Neural cell (in vitro differentiated cells): ENCODE measurements around the gene RANBP10. TPM values are rescaled to one million over a fixed set of nuclear protein-coding genes. Genes with fewer than 3 reads are reported as not detected.

Source experiments
- H2AFZ ChIP-seq: fragments of 200-600, 300-800 bp; sonication (generic), shearing (Covaris generic); 2 replicates; pipeline ENCODE4 v1.6.0; 2014; ENCODE audit warnings: low read depth, mild to moderate bottlenecking, antibody characterized with exemption, low read length, moderate library complexity
- H3F3A ChIP-seq: fragments of 200-600 bp; shearing (Covaris generic); 2 replicates; pipeline ENCODE4 v1.6.1; 2016; ENCODE audit warnings: mild to moderate bottlenecking, moderate library complexity, mixed read lengths, antibody characterized with exemption, low read length; ENCODE audit not compliant: insufficient read depth, poor library complexity, severe bottlenecking
- H3K27ac ChIP-seq: fragments of 200-600, 300-800 bp; sonication (generic), shearing (Covaris generic); 2 replicates; pipeline ENCODE4 v1.5.1; 2014; ENCODE audit warnings: mild to moderate bottlenecking, low read length, moderate library complexity
- H3K27me3 ChIP-seq: fragments of 300-800, 200-600 bp; sonication (generic), shearing (Covaris generic); 2 replicates; pipeline ENCODE4 v1.6.0; 2014; ENCODE audit warnings: mild to moderate bottlenecking, low read depth, low read length, moderate library complexity; ENCODE audit not compliant: insufficient read depth
- H3K36me3 ChIP-seq: fragments of 300-800, 200-600 bp; sonication (generic), shearing (Covaris generic); 2 replicates; pipeline ENCODE4 v1.5.1; 2014; ENCODE audit warnings: mild to moderate bottlenecking, antibody characterized with exemption, low read length, moderate library complexity; ENCODE audit not compliant: insufficient read depth
- H3K4me2 ChIP-seq: fragments of 300-800, 200-600 bp; sonication (generic), shearing (Covaris generic); 2 replicates; pipeline ENCODE4 v1.6.0; 2014; ENCODE audit warnings: mild to moderate bottlenecking, low read length
- H3K4me3 ChIP-seq: fragments of 300-800, 200-600 bp; sonication (generic), shearing (Covaris generic); 2 replicates; pipeline ENCODE4 v1.5.1; 2014; ENCODE audit warnings: mild to moderate bottlenecking, low read length, moderate library complexity
- H3K79me2 ChIP-seq: fragments of 200-600 bp; shearing (Covaris generic); replicated peaks from 2 replicates; pipeline ENCODE4 v1.6.0; 2014; ENCODE audit warnings: mild to moderate bottlenecking, low read length, moderate library complexity; ENCODE audit not compliant: insufficient read depth
- H3K9ac ChIP-seq: fragments of 300-800, 200-600 bp; sonication (generic), shearing (Covaris generic); 2 replicates; pipeline ENCODE4 v1.6.1; 2016; ENCODE audit warnings: mild to moderate bottlenecking, low read length, mixed read lengths
- H3K9me2 ChIP-seq: fragments of 200-600 bp; shearing (Covaris generic); 2 replicates; pipeline ENCODE4 v1.6.1; 2016; ENCODE audit warnings: mild to moderate bottlenecking, low read length, mixed read lengths; ENCODE audit not compliant: insufficient read depth
- H3K9me3 ChIP-seq: fragments of 200-600, 300-800 bp; sonication (generic), shearing (Covaris generic); 2 replicates; pipeline ENCODE4 v1.6.1; 2016; ENCODE audit warnings: mild to moderate bottlenecking, mixed run types, low read length, moderate library complexity, mixed read lengths
- H4K20me1 ChIP-seq: fragments of 200-600 bp; shearing (Covaris generic); 2 replicates; pipeline ENCODE4 v1.6.1; 2016; ENCODE audit warnings: mild to moderate bottlenecking, mixed run types; ENCODE audit not compliant: insufficient read depth
- EP300 ChIP-seq: fragments of 450-650 bp; conservative IDR thresholded peaks from 2 replicates; pipeline ENCODE4 v1.6.1; 2014; ENCODE audit warnings: antibody characterized with exemption, mild to moderate bottlenecking, moderate library complexity; ENCODE audit not compliant: poor library complexity, severe bottlenecking
- EZH2 ChIP-seq: fragments of 200-600, 300-800 bp; shearing (Covaris generic), sonication (generic); IDR thresholded peaks from 2 replicates; pipeline ENCODE4 v1.6.1; 2014; ENCODE audit warnings: antibody characterized with exemption, low read length, borderline replicate concordance, mild to moderate bottlenecking; ENCODE audit not compliant: insufficient read depth, poor library complexity, severe bottlenecking
- MXI1 ChIP-seq: fragments of 450-650 bp; conservative IDR thresholded peaks from 2 replicates; pipeline ENCODE4 v1.6.1; 2014; ENCODE audit warnings: antibody characterized with exemption, mild to moderate bottlenecking; ENCODE audit not compliant: poor library complexity, severe bottlenecking
- POLR2AphosphoS5 ChIP-seq: IDR thresholded peaks from 2 replicates; pipeline ENCODE4 v1.6.1; 2012
- RAD21 ChIP-seq: fragments of 450-650 bp; conservative IDR thresholded peaks from 2 replicates; pipeline ENCODE4 v1.6.1; 2014; ENCODE audit warnings: antibody characterized with exemption, mild to moderate bottlenecking, moderate library complexity
- SMC3 ChIP-seq: fragments of 450-650 bp; conservative IDR thresholded peaks from 2 replicates; pipeline ENCODE4 v1.6.1; 2014; ENCODE audit warnings: antibody characterized with exemption, mild to moderate bottlenecking, moderate library complexity; ENCODE audit not compliant: poor library complexity
- TAF1 ChIP-seq: IDR thresholded peaks from 2 replicates; pipeline ENCODE4 v1.6.1; 2012; ENCODE audit warnings: low read depth
- polyA plus RNA-seq: library from polyadenylated mRNA; depleted of rRNA; stranded (reverse); fragments of >200 nt; gene quantifications from 2 replicates; pipeline ENCODE4 v1.2.3, GENCODE V29; 2014
- TF ChIP-seq, protein P1 (sequence below): fragments of 450-650 bp; IDR thresholded peaks from 2 replicates; pipeline ENCODE4 v1.5.1; 2014; ENCODE audit warnings: antibody characterized with exemption, mild to moderate bottlenecking, moderate library complexity; ENCODE audit not compliant: poor library complexity, severe bottlenecking
- TF ChIP-seq, protein P2 (sequence below): IDR thresholded peaks from 2 replicates; pipeline ENCODE4 v1.6.1; 2012; ENCODE audit warnings: borderline replicate concordance

The RANBP10 gene
- polyA plus RNA-seq, 1 donor from 2014 or later = 10.9 TPM

DNA sequence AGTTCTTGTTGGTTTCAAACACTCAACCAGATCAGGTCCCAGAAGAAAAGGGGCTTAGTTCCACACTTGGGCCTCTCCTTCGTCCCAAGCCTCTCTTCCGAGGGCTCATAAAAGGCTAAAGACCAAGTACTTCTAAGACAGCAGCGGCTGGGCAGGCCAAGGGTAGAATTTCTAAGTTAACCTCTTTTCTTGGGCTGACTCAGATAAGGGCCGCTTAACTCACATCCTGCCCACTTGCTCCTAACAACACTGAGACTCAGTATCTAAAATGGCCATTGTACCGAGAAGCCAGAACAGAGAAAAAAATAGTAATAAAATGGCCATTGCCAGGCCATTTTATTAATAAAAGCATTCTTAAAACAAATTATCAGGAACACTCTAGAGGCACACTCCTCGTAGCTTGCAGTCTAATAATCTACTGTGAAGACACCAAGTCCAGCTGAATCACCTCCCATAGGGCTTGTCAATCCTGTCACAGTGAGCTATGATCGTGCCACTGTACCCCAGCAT lies 42.1 kb downstream of the RANBP10 start:
- H3K79me2 ChIP-seq = no peaks in the 10 kb centered on the region
- no peak overlapping the region for H3K4me3 ChIP-seq
- no peak overlapping the region for H3K4me2 ChIP-seq
- no peaks in the 10 kb centered on the region for H3K27me3 ChIP-seq
- no peak overlapping the region for H3K9ac ChIP-seq
- no peak overlapping the region for H3K27ac ChIP-seq
- H3F3A ChIP-seq = no peaks in the 10 kb centered on the region
- H3K9me2 ChIP-seq = no peaks in the 10 kb centered on the region
- no peak for TF ChIP-seq SMC3
- no peak for TF ChIP-seq TAF1
- no peak for TF ChIP-seq POLR2AphosphoS5
- no peak for TF ChIP-seq EP300
- TF ChIP-seq, protein P1, sequence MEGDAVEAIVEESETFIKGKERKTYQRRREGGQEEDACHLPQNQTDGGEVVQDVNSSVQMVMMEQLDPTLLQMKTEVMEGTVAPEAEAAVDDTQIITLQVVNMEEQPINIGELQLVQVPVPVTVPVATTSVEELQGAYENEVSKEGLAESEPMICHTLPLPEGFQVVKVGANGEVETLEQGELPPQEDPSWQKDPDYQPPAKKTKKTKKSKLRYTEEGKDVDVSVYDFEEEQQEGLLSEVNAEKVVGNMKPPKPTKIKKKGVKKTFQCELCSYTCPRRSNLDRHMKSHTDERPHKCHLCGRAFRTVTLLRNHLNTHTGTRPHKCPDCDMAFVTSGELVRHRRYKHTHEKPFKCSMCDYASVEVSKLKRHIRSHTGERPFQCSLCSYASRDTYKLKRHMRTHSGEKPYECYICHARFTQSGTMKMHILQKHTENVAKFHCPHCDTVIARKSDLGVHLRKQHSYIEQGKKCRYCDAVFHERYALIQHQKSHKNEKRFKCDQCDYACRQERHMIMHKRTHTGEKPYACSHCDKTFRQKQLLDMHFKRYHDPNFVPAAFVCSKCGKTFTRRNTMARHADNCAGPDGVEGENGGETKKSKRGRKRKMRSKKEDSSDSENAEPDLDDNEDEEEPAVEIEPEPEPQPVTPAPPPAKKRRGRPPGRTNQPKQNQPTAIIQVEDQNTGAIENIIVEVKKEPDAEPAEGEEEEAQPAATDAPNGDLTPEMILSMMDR = no peak
- no peak for TF ChIP-seq MXI1
- no peaks in the 10 kb centered on the region for H4K20me1 ChIP-seq
- H2AFZ ChIP-seq = no peak overlapping the region
- no peaks in the 10 kb centered on the region for H3K9me3 ChIP-seq
- no peaks in the 10 kb centered on the region for H3K36me3 ChIP-seq

DNA sequence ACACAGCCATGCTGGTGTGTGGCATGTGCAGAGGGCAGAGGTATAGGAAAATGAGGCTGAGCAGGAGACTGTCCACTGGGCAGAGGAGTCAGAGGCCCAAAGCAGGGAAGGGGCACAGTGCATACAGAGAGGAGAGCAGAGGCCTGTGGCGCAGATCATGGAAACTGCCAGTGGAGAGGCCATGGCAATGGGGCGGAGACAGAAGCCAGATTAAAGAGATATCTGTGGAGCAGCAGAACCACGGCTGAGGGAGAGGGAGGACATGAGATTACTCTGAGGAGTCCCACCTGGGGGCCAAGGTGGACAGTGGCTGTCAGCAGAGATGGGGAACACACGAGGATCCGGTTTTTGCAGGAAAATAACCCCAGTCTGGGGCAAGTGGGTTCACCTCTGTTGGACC lies 43.3 kb downstream of the RANBP10 start:
- H3K9ac ChIP-seq = no peak overlapping the region
- no peaks in the 10 kb centered on the region for H4K20me1 ChIP-seq
- no peak overlapping the region for H3K4me3 ChIP-seq
- TF ChIP-seq EZH2 = no peak
- TF ChIP-seq POLR2AphosphoS5 = no peak
- no peak for TF ChIP-seq SMC3
- TF ChIP-seq, protein P1 = no peak
- no peak for TF ChIP-seq EP300
- no peak for TF ChIP-seq MXI1
- TF ChIP-seq RAD21 = no peak
- TF ChIP-seq, protein P2, sequence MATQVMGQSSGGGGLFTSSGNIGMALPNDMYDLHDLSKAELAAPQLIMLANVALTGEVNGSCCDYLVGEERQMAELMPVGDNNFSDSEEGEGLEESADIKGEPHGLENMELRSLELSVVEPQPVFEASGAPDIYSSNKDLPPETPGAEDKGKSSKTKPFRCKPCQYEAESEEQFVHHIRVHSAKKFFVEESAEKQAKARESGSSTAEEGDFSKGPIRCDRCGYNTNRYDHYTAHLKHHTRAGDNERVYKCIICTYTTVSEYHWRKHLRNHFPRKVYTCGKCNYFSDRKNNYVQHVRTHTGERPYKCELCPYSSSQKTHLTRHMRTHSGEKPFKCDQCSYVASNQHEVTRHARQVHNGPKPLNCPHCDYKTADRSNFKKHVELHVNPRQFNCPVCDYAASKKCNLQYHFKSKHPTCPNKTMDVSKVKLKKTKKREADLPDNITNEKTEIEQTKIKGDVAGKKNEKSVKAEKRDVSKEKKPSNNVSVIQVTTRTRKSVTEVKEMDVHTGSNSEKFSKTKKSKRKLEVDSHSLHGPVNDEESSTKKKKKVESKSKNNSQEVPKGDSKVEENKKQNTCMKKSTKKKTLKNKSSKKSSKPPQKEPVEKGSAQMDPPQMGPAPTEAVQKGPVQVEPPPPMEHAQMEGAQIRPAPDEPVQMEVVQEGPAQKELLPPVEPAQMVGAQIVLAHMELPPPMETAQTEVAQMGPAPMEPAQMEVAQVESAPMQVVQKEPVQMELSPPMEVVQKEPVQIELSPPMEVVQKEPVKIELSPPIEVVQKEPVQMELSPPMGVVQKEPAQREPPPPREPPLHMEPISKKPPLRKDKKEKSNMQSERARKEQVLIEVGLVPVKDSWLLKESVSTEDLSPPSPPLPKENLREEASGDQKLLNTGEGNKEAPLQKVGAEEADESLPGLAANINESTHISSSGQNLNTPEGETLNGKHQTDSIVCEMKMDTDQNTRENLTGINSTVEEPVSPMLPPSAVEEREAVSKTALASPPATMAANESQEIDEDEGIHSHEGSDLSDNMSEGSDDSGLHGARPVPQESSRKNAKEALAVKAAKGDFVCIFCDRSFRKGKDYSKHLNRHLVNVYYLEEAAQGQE = no peak
- TF ChIP-seq TAF1 = no peak
- no peaks in the 10 kb centered on the region for H3K9me3 ChIP-seq
- H3K9me2 ChIP-seq = no peaks in the 10 kb centered on the region
- no peaks in the 10 kb centered on the region for H3K79me2 ChIP-seq
- H3K4me2 ChIP-seq = no peak overlapping the region
- no peaks in the 10 kb centered on the region for H3K27me3 ChIP-seq
- H3K27ac ChIP-seq = no peak overlapping the region
- no peak overlapping the region for H2AFZ ChIP-seq
- H3F3A ChIP-seq = no peaks in the 10 kb centered on the region
- H3K36me3 ChIP-seq = no peaks in the 10 kb centered on the region
